GM23338 (cell line): Measurements from ENCODE around the gene U2AF1L4. TPM values are rescaled to one million over a fixed set of nuclear protein-coding genes. Genes with fewer than 3 reads are reported as not detected.

ENCODE experiments used
- ATAC-seq: fragments of 200-7000 bp; cut with Tn5 transposase; 3 replicates; pipeline ENCODE4 v1.9.1; 2020
- DNase-seq: peaks from one replicate; pipeline ENCODE4 v3.0.0-alpha.2; 2015; ENCODE audit warnings: low spot score
- H2AFZ ChIP-seq: fragments of 200-600 bp; sonication (generic); 2 replicates; pipeline ENCODE4 v1.8.0; 2016; ENCODE audit warnings: antibody characterized with exemption, mild to moderate bottlenecking, moderate library complexity
- H3F3A ChIP-seq: fragments of 200-600 bp; sonication (generic); replicated peaks from 2 replicates; pipeline ENCODE4 v1.8.0; 2017; ENCODE audit warnings: antibody characterized with exemption, mixed run types, low read depth
- H3K27ac ChIP-seq: fragments of 200-600 bp; sonication (generic); 2 replicates; pipeline ENCODE4 v1.6.1; 2016; ENCODE audit warnings: low read depth
- H3K27me3 ChIP-seq: fragments of 200-600 bp; sonication (generic); 2 replicates; pipeline ENCODE4 v1.8.0; 2016; ENCODE audit warnings: mild to moderate bottlenecking, mixed run types, moderate library complexity; ENCODE audit not compliant: insufficient read depth
- H3K36me3 ChIP-seq: fragments of 200-600 bp; sonication (generic); 2 replicates; pipeline ENCODE4 v1.8.0; 2016; ENCODE audit warnings: mild to moderate bottlenecking; ENCODE audit not compliant: insufficient read depth
- H3K4me1 ChIP-seq: fragments of 200-600 bp; sonication (generic); 2 replicates; pipeline ENCODE4 v1.8.0; 2016; ENCODE audit warnings: mild to moderate bottlenecking, moderate library complexity; ENCODE audit not compliant: insufficient read depth
- H3K4me2 ChIP-seq: fragments of 200-600 bp; sonication (generic); 2 replicates; pipeline ENCODE4 v1.7.1; 2017; ENCODE audit warnings: mixed run types
- H3K4me3 ChIP-seq: fragments of 200-600 bp; sonication (generic); 2 replicates; pipeline ENCODE4 v1.6.1; 2016; ENCODE audit warnings: mixed run types
- H3K79me2 ChIP-seq: fragments of 200-600 bp; sonication (generic); replicated peaks from 2 replicates; pipeline ENCODE4 v1.8.0; 2017; ENCODE audit warnings: mild to moderate bottlenecking; ENCODE audit not compliant: insufficient read depth
- H3K9me2 ChIP-seq: fragments of 200-600 bp; sonication (generic); 2 replicates; pipeline ENCODE4 v1.8.0; 2017; ENCODE audit not compliant: insufficient read depth
- H4K20me1 ChIP-seq: fragments of 200-600 bp; sonication (generic); replicated peaks from 2 replicates; pipeline ENCODE4 v1.8.0; 2017; ENCODE audit warnings: mild to moderate bottlenecking; ENCODE audit not compliant: insufficient read depth
- H3K27ac Mint-ChIP-seq: 2 replicates; pipeline ENCODE4 v1.8.0; 2020; ENCODE audit warnings: inconsistent platforms, mild to moderate bottlenecking, moderate library complexity, mixed read lengths
- H3K27me3 Mint-ChIP-seq: 3 replicates; pipeline ENCODE4 v1.8.0; 2022; ENCODE audit warnings: low read depth, mild to moderate bottlenecking, moderate library complexity, mixed read lengths, inconsistent platforms; ENCODE audit not compliant: insufficient read depth, poor library complexity
- H3K36me3 Mint-ChIP-seq: 3 replicates; pipeline ENCODE4 v1.8.0; 2021; ENCODE audit warnings: low read depth, mild to moderate bottlenecking, inconsistent platforms, moderate library complexity, mixed read lengths
- H3K4me1 Mint-ChIP-seq: 3 replicates; pipeline ENCODE4 v1.8.0; 2020; ENCODE audit warnings: mild to moderate bottlenecking, inconsistent platforms, mixed read lengths
- H3K4me3 Mint-ChIP-seq: 3 replicates; pipeline ENCODE4 v1.8.0; 2021; ENCODE audit warnings: moderate library complexity, mild to moderate bottlenecking, inconsistent platforms, mixed read lengths
- H3K9me3 Mint-ChIP-seq: 3 replicates; pipeline ENCODE4 v1.8.0; 2020; ENCODE audit warnings: moderate library complexity, mild to moderate bottlenecking, inconsistent platforms, mixed read lengths
- EZH2 ChIP-seq: fragments of 200-600 bp; sonication (generic); IDR thresholded peaks from one replicate; pipeline ENCODE4 v1.8.0; 2017; ENCODE audit warnings: antibody characterized with exemption, mild to moderate bottlenecking, low read depth; ENCODE audit not compliant: unreplicated experiment
- EZH2phosphoT487 ChIP-seq: fragments of 200-600 bp; sonication (generic); IDR thresholded peaks from one replicate; pipeline ENCODE4 v1.8.1; 2018; ENCODE audit warnings: antibody characterized with exemption; ENCODE audit not compliant: unreplicated experiment
- JUNB ChIP-seq: IDR thresholded peaks from one replicate; pipeline ENCODE4 v1.6.1; 2016; ENCODE audit warnings: antibody characterized with exemption; ENCODE audit not compliant: unreplicated experiment
- NANOG ChIP-seq: IDR thresholded peaks from 2 replicates; pipeline ENCODE4 v1.6.1; 2016; ENCODE audit warnings: antibody characterized with exemption, borderline replicate concordance
- REST ChIP-seq: IDR thresholded peaks from one replicate; pipeline ENCODE4 v1.6.1; 2018; ENCODE audit warnings: antibody characterized with exemption; ENCODE audit not compliant: unreplicated experiment
- STAT1 ChIP-seq: IDR thresholded peaks from one replicate; pipeline ENCODE4 v1.6.1; 2016; ENCODE audit warnings: antibody characterized with exemption; ENCODE audit not compliant: unreplicated experiment
- ZNF331 ChIP-seq: fragments of 250-450 bp; sonication (Bioruptor Pico); IDR thresholded peaks from 2 replicates; pipeline ENCODE4 v1.5.0; 2020; ENCODE audit warnings: low read depth, mild to moderate bottlenecking, moderate library complexity
- polyA plus RNA-seq: library from polyadenylated mRNA; unstranded; fragments of >200 nt; fragmentation: Nextera tagmentation; extraction: Ambion mirVana; gene quantifications from 2 replicates; pipeline ENCODE4 v1.2.1, GENCODE V29; 2016
- total RNA-seq: library from RNA; depleted of rRNA; stranded (reverse); fragments of >200 nt; shearing (Covaris generic); gene quantifications from 2 replicates; pipeline ENCODE4 v1.2.3, GENCODE V29; 2014
- TF ChIP-seq, protein P1 (sequence below): fragments of 250-450 bp; sonication (Bioruptor Pico); IDR thresholded peaks from 2 replicates; pipeline ENCODE4 v1.5.0; 2020; ENCODE audit warnings: mild to moderate bottlenecking, moderate library complexity

U2AF1L4 gene
- total and polyA plus RNA-seq, 2 experiments from 2014 or later, result 13.1 to 23.7 TPM

DNA sequence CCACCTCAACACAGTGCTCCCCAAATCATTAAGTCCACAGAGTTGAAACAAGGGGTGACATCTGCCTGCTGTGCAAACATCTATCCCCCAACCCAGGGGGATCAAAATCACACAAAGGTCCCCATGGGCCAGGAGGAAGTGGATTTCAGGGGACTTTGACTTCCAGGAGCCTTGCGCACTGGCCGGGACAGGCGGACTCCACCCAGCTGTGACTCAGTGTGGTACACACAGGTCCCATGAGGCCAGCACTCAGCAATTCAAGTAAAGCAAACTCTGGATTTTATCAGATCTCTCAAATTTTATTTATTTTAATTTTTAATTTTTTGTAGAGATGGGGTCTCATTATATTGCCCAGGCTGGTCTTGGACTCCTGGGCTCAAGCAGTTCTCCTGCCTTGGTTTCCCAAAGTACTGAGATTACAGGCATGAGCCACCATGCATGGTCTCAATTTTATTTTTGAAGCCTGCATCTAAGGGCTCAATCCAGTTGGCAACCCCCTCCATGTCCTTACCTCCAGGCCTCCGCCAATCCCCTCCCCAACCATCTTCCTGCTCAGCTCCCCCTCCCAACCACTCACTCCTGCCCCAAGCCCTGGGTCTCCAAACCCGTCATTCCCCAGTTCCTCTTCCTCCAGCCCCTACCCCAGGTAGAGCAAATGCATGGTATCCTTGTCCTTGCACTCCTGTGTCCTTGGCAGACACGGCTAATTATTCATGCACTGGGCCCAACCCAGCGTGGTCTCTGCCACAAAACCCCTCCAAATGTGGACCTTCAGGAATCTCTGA is 48.4 kb upstream of the U2AF1L4 start:
- H3K9me2 ChIP-seq, result no peaks in the 10 kb centered on the region
- Mint-ChIP-seq H3K9me3 (no peaks in the 10 kb centered on the region; the same call in 2 of the 3 replicates), H3K27me3 (peaks cover 33% of the 10 kb centered on the region), H3K4me3 (no peak overlapping the region), H3K27ac (no peak overlapping the region), H3K36me3 (no peaks in the 10 kb centered on the region), H3K4me1 (peaks cover 11% of the 10 kb centered on the region)
- no peak overlapping the region for H3K27ac ChIP-seq
- ATAC-seq, result no peak
- peaks cover 37% of the 10 kb centered on the region for H3K27me3 ChIP-seq
- H3K4me3 ChIP-seq, result no peak overlapping the region
- H3K79me2 ChIP-seq, result no peaks in the 10 kb centered on the region
- no peak for DNase-seq
- 0 out of 2 replicates have a peak, but pooled peaks cover 5% of the 10 kb centered on the region for H3F3A ChIP-seq
- no peaks in the 10 kb centered on the region for H3K36me3 ChIP-seq
- no peaks in the 10 kb centered on the region for H4K20me1 ChIP-seq
- TF ChIP-seq EZH2, result no peak
- TF ChIP-seq REST, result no peak
- H3K4me2 ChIP-seq, result no peak overlapping the region
- no peak overlapping the region for H2AFZ ChIP-seq
- H3K4me1 ChIP-seq, result peaks cover 10% of the 10 kb centered on the region; the same call in 1 of the 2 replicates

DNA sequence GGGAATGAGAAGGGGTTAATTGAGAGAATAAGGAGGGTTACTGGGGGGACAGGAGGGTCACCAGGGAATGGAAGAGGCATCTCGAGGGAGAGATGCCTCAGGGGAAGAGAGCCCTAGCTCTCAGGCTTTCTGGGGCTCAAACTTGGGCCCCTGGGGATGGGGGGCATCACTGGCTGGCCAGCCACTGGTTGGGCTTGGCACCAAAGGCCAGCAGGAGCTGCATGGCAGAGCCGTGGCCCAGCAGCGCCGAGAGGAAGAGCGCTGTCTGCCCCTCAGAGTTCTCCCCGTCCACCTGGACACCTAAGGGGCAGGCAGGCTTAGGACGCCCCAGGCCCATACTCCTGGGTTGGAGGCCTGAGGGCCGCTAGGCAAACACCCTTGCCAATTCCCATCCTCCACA is 47.7 kb upstream of the U2AF1L4 start:
- Histone ChIP-seq H3K36me3 (no peaks in the 10 kb centered on the region), H2AFZ (no peak overlapping the region), H3K4me3 (no peak overlapping the region), H3K4me2 (no peak overlapping the region), H3K4me1 (peaks cover 7% of the 10 kb centered on the region; the same call in 1 of the 2 replicates), H3K27ac (no peak overlapping the region), H3K27me3 (peaks cover 30% of the 10 kb centered on the region), H3K9me2 (no peaks in the 10 kb centered on the region), H4K20me1 (no peaks in the 10 kb centered on the region), H3F3A (0 out of 2 replicates have a peak, but pooled peaks cover 8% of the 10 kb centered on the region), H3K79me2 (no peaks in the 10 kb centered on the region)
- ATAC-seq (no peak), DNase-seq (no peak)
- H3K27ac Mint-ChIP-seq, result no peak overlapping the region
- no peaks in the 10 kb centered on the region; the same call in 2 of the 3 replicates for H3K9me3 Mint-ChIP-seq
- H3K36me3 Mint-ChIP-seq, result no peaks in the 10 kb centered on the region
- H3K4me1 Mint-ChIP-seq, result peaks cover 12% of the 10 kb centered on the region
- H3K27me3 Mint-ChIP-seq, result peaks cover 29% of the 10 kb centered on the region
- H3K4me3 Mint-ChIP-seq, result no peak overlapping the region
- TF ChIP-seq EZH2phosphoT487 (no peak), NANOG (no peak), JUNB (no peak), STAT1 (no peak), ZNF331 (no peak), EZH2 (no peak)
- TF ChIP-seq, protein P1, sequence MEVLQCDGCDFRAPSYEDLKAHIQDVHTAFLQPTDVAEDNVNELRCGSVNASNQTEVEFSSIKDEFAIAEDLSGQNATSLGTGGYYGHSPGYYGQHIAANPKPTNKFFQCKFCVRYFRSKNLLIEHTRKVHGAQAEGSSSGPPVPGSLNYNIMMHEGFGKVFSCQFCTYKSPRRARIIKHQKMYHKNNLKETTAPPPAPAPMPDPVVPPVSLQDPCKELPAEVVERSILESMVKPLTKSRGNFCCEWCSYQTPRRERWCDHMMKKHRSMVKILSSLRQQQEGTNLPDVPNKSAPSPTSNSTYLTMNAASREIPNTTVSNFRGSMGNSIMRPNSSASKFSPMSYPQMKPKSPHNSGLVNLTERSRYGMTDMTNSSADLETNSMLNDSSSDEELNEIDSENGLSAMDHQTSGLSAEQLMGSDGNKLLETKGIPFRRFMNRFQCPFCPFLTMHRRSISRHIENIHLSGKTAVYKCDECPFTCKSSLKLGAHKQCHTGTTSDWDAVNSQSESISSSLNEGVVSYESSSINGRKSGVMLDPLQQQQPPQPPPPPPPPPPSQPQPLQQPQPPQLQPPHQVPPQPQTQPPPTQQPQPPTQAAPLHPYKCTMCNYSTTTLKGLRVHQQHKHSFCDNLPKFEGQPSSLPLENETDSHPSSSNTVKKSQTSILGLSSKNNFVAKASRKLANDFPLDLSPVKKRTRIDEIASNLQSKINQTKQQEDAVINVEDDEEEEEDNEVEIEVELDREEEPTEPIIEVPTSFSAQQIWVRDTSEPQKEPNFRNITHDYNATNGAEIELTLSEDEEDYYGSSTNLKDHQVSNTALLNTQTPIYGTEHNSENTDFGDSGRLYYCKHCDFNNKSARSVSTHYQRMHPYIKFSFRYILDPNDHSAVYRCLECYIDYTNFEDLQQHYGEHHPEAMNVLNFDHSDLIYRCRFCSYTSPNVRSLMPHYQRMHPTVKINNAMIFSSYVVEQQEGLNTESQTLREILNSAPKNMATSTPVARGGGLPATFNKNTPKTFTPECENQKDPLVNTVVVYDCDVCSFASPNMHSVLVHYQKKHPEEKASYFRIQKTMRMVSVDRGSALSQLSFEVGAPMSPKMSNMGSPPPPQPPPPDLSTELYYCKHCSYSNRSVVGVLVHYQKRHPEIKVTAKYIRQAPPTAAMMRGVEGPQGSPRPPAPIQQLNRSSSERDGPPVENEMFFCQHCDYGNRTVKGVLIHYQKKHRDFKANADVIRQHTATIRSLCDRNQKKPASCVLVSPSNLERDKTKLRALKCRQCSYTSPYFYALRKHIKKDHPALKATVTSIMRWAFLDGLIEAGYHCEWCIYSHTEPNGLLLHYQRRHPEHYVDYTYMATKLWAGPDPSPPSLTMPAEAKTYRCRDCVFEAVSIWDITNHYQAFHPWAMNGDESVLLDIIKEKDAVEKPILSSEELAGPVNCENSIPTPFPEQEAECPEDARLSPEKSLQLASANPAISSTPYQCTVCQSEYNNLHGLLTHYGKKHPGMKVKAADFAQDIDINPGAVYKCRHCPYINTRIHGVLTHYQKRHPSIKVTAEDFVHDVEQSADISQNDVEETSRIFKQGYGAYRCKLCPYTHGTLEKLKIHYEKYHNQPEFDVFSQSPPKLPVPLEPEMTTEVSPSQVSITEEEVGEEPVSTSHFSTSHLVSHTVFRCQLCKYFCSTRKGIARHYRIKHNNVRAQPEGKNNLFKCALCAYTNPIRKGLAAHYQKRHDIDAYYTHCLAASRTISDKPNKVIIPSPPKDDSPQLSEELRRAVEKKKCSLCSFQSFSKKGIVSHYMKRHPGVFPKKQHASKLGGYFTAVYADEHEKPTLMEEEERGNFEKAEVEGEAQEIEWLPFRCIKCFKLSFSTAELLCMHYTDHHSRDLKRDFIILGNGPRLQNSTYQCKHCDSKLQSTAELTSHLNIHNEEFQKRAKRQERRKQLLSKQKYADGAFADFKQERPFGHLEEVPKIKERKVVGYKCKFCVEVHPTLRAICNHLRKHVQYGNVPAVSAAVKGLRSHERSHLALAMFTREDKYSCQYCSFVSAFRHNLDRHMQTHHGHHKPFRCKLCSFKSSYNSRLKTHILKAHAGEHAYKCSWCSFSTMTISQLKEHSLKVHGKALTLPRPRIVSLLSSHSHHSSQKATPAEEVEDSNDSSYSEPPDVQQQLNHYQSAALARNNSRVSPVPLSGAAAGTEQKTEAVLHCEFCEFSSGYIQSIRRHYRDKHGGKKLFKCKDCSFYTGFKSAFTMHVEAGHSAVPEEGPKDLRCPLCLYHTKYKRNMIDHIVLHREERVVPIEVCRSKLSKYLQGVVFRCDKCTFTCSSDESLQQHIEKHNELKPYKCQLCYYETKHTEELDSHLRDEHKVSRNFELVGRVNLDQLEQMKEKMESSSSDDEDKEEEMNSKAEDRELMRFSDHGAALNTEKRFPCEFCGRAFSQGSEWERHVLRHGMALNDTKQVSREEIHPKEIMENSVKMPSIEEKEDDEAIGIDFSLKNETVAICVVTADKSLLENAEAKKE, result no peak
